Measurements from ENCODE around the gene STX8.

DNA sequence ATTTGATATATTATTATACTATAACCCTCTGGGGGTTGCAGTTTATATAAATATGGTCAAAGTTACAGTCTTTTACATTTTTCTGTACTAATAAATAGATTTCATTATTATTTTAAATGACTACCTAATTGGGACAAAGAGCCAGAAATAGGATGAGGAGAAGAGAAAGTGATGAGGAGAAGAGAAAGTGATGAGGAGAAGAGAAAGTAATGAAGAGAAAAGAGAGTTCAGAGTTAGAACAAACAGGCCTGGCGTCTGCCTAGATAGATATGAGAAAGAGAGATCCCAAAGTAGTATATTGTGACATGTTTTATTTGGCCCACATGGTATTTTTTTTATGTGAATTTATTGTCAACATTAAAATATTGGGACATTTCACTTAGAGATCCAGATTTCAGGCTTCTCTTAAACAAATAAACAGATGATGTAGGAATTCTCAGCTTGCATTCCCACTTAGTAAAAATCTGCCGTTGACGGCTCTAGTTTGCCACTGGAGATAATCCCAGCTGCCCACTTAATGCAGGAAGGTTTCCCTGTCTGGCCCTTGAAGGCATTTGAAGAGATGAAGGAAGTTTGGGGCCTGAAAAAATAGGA, 210.7 kb downstream of the STX8 start:
- TF ChIP-seq POLR2A (IDR thresholded peaks at IDR 0.05) = no peak
- TF ChIP-seq, protein P1, sequence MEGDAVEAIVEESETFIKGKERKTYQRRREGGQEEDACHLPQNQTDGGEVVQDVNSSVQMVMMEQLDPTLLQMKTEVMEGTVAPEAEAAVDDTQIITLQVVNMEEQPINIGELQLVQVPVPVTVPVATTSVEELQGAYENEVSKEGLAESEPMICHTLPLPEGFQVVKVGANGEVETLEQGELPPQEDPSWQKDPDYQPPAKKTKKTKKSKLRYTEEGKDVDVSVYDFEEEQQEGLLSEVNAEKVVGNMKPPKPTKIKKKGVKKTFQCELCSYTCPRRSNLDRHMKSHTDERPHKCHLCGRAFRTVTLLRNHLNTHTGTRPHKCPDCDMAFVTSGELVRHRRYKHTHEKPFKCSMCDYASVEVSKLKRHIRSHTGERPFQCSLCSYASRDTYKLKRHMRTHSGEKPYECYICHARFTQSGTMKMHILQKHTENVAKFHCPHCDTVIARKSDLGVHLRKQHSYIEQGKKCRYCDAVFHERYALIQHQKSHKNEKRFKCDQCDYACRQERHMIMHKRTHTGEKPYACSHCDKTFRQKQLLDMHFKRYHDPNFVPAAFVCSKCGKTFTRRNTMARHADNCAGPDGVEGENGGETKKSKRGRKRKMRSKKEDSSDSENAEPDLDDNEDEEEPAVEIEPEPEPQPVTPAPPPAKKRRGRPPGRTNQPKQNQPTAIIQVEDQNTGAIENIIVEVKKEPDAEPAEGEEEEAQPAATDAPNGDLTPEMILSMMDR (IDR thresholded peaks at IDR 0.05) = no peak

Data from stomach (tissue), 4 donors.